Measurements from ENCODE around the gene LRBA. TPM values are rescaled to one million over a fixed set of nuclear protein-coding genes. Genes with fewer than 3 reads are reported as not detected.

Gene LRBA
- total RNA-seq, 1 donor from 2014 or later, result 26.4 TPM

- peaks cover 4% of the 10 kb centered on the region for H3K27me3 Mint-ChIP-seq (ENCODE audit: unreplicated experiment)
Observed at GRCh38 chr4:150589157-150589556, 425.9 kb downstream of the LRBA start.

GRCh38 chr4:150588316-150588715 lies 426.8 kb downstream of the LRBA start:
- Mint-ChIP-seq H3K27ac (ENCODE audit: unreplicated experiment) (no peak overlapping the region), H3K4me1 (ENCODE audit: low read depth, unreplicated experiment) (peaks cover 30% of the 10 kb centered on the region), H3K27me3 (ENCODE audit: unreplicated experiment) (peaks cover 10% of the 10 kb centered on the region), H3K4me3 (ENCODE audit: unreplicated experiment) (peak overlapping the region; percentile 69), H3K36me3 (ENCODE audit: unreplicated experiment) (no peaks in the 10 kb centered on the region), H3K9me3 (ENCODE audit: unreplicated experiment) (peaks cover 8% of the 10 kb centered on the region)
- no peak for TF ChIP-seq CTCF (IDR thresholded peaks at IDR 0.05; ENCODE audit: partially characterized antibody, unreplicated experiment)
- no peak for DNase-seq

More at GRCh38 chr4:150589157-150589556, 425.9 kb downstream of the LRBA start:
- no peak for DNase-seq
- Mint-ChIP-seq H3K4me3 (ENCODE audit: unreplicated experiment) (no peak overlapping the region), H3K36me3 (ENCODE audit: unreplicated experiment) (no peaks in the 10 kb centered on the region), H3K9me3 (ENCODE audit: unreplicated experiment) (peaks cover 5% of the 10 kb centered on the region), H3K27ac (ENCODE audit: unreplicated experiment) (no peak overlapping the region), H3K4me1 (ENCODE audit: low read depth, unreplicated experiment) (peaks cover 32% of the 10 kb centered on the region)
- TF ChIP-seq CTCF (IDR thresholded peaks at IDR 0.05; ENCODE audit: partially characterized antibody, unreplicated experiment), result no peak

GRCh38 chr4:150586162-150586810 lies 428.8 kb downstream of the LRBA start:
- no peak for DNase-seq
- no peaks in the 10 kb centered on the region for H3K36me3 Mint-ChIP-seq (ENCODE audit: unreplicated experiment)
- peaks cover 32% of the 10 kb centered on the region for H3K4me1 Mint-ChIP-seq (ENCODE audit: low read depth, unreplicated experiment)
- peaks cover 14% of the 10 kb centered on the region for H3K9me3 Mint-ChIP-seq (ENCODE audit: unreplicated experiment)
- H3K4me3 Mint-ChIP-seq (ENCODE audit: unreplicated experiment), result peak overlapping the region; percentile 82
- H3K27ac Mint-ChIP-seq (ENCODE audit: unreplicated experiment), result no peak overlapping the region
- H3K27me3 Mint-ChIP-seq (ENCODE audit: unreplicated experiment), result peaks cover 11% of the 10 kb centered on the region
- TF ChIP-seq CTCF (IDR thresholded peaks at IDR 0.05; ENCODE audit: partially characterized antibody, unreplicated experiment), result no peak

GRCh38 chr4:150585611-150586010 lies 429.5 kb downstream of the LRBA start:
- Mint-ChIP-seq H3K27me3 (ENCODE audit: unreplicated experiment) (peaks cover 11% of the 10 kb centered on the region), H3K9me3 (ENCODE audit: unreplicated experiment) (peaks cover 14% of the 10 kb centered on the region), H3K36me3 (ENCODE audit: unreplicated experiment) (no peaks in the 10 kb centered on the region), H3K4me3 (ENCODE audit: unreplicated experiment) (peak overlapping the region; percentile 82), H3K4me1 (ENCODE audit: low read depth, unreplicated experiment) (peaks cover 33% of the 10 kb centered on the region), H3K27ac (ENCODE audit: unreplicated experiment) (no peak overlapping the region)
- no peak for TF ChIP-seq CTCF (IDR thresholded peaks at IDR 0.05; ENCODE audit: partially characterized antibody, unreplicated experiment)
- DNase-seq, result no peak

GRCh38 chr4:150584111-150584915 lies 430.8 kb downstream of the LRBA start:
- Mint-ChIP-seq H3K9me3 (ENCODE audit: unreplicated experiment) (peaks cover 13% of the 10 kb centered on the region), H3K36me3 (ENCODE audit: unreplicated experiment) (no peaks in the 10 kb centered on the region), H3K27me3 (ENCODE audit: unreplicated experiment) (peaks cover 12% of the 10 kb centered on the region), H3K27ac (ENCODE audit: unreplicated experiment) (no peak overlapping the region), H3K4me1 (ENCODE audit: low read depth, unreplicated experiment) (peaks cover 36% of the 10 kb centered on the region), H3K4me3 (ENCODE audit: unreplicated experiment) (peak overlapping the region; percentile 97)
- TF ChIP-seq CTCF (IDR thresholded peaks at IDR 0.05; ENCODE audit: partially characterized antibody, unreplicated experiment), result no peak
- DNase-seq, result no peak

Measured in glutamatergic neuron (in vitro differentiated cells).